ENCODE measurements around the gene IRF8. TPM values are rescaled to one million over a fixed set of nuclear protein-coding genes. Genes with fewer than 3 reads are reported as not detected.

Gene IRF8
- total RNA-seq, 1 experiment from 2014 or later = 0.19 TPM

GRCh38 chr16:85864965-85865364 is 34.0 kb upstream of the IRF8 start:
- H3K36me3 ChIP-seq (ENCODE audit: insufficient read depth, low read length, poor library complexity, severe bottlenecking) = no peaks in the 10 kb centered on the region
- ChIA-PET CTCF (no interaction called here), POLR2A (ENCODE audit: low non-redundant PET) (no interaction called here)
- no peak for DNase-seq (ENCODE audit: low spot score)
- H3K9me3 ChIP-seq (ENCODE audit: low read depth, low read length, poor library complexity, severe bottlenecking) = no peaks in the 10 kb centered on the region
- H3K27me3 ChIP-seq (replicated peaks; ENCODE audit: insufficient read depth, low read depth, low read length, poor library complexity) = peaks cover 33% of the 10 kb centered on the region
- intact Hi-C loops (cut with micrococcal nuclease; ENCODE audit: unreplicated experiment) = no loop called here
- no peaks in the 10 kb centered on the region for H3K4me1 ChIP-seq (ENCODE audit: insufficient read depth, low read length, poor library complexity, severe bottlenecking)
- H3K27ac ChIP-seq (ENCODE audit: low read depth, low read length, poor library complexity, severe bottlenecking) = no peak overlapping the region
- BruUV-seq (replicated peaks) = no TSS peak
- no peak overlapping the region for H3K4me3 ChIP-seq (ENCODE audit: low read depth, low read length, poor library complexity, severe bottlenecking)
- no peak for TF ChIP-seq EZH2 (IDR thresholded peaks at IDR 0.05; ENCODE audit: borderline replicate concordance, low read depth, low read length, poor library complexity, severe bottlenecking)
- TF ChIP-seq, protein P1, sequence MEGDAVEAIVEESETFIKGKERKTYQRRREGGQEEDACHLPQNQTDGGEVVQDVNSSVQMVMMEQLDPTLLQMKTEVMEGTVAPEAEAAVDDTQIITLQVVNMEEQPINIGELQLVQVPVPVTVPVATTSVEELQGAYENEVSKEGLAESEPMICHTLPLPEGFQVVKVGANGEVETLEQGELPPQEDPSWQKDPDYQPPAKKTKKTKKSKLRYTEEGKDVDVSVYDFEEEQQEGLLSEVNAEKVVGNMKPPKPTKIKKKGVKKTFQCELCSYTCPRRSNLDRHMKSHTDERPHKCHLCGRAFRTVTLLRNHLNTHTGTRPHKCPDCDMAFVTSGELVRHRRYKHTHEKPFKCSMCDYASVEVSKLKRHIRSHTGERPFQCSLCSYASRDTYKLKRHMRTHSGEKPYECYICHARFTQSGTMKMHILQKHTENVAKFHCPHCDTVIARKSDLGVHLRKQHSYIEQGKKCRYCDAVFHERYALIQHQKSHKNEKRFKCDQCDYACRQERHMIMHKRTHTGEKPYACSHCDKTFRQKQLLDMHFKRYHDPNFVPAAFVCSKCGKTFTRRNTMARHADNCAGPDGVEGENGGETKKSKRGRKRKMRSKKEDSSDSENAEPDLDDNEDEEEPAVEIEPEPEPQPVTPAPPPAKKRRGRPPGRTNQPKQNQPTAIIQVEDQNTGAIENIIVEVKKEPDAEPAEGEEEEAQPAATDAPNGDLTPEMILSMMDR (conservative IDR thresholded peaks at IDR 0.05; ENCODE audit: low read depth, low read length) = no peak

GRCh38 chr16:85867189-85867588 is 31.8 kb upstream of the IRF8 start:
- Histone ChIP-seq H3K4me1 (ENCODE audit: insufficient read depth, low read length, poor library complexity, severe bottlenecking) (no peaks in the 10 kb centered on the region), H3K9me3 (ENCODE audit: low read depth, low read length, poor library complexity, severe bottlenecking) (no peaks in the 10 kb centered on the region), H3K27me3 (replicated peaks; ENCODE audit: insufficient read depth, low read depth, low read length, poor library complexity) (peaks cover 51% of the 10 kb centered on the region), H3K27ac (ENCODE audit: low read depth, low read length, poor library complexity, severe bottlenecking) (no peak overlapping the region), H3K4me3 (ENCODE audit: low read depth, low read length, poor library complexity, severe bottlenecking) (no peak overlapping the region), H3K36me3 (ENCODE audit: insufficient read depth, low read length, poor library complexity, severe bottlenecking) (no peaks in the 10 kb centered on the region)
- intact Hi-C loops (cut with micrococcal nuclease; ENCODE audit: unreplicated experiment) = no loop called here
- CTCF ChIA-PET = no interaction called here
- no peak for TF ChIP-seq EZH2 (IDR thresholded peaks at IDR 0.05; ENCODE audit: borderline replicate concordance, low read depth, low read length, poor library complexity, severe bottlenecking)
- TF ChIP-seq, protein P1 (conservative IDR thresholded peaks at IDR 0.05; ENCODE audit: low read depth, low read length) = no peak
- POLR2A ChIA-PET (ENCODE audit: low non-redundant PET) = no interaction called here
- no TSS peak for BruUV-seq (replicated peaks)
- no peak for DNase-seq (ENCODE audit: low spot score)

DNA sequence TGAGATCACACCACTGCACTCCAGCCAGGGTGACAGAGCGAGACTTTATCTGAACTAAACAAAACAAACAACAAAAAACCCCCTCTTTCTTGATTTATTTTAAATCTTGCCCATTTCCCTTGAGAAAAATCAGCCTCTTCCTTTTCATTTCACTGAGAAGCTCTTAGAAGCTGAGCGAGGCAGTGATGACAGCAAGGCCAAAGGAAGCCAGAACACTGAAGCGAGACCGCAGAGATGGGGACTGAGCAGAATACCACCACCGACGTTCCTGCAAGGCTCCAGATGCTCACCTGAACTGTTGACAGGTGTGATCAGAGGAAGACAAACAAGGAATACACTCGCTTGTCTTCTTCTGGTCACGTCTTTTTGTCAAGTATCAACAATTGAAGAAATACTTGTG is 30.5 kb upstream of the IRF8 start:
- ChIA-PET CTCF (no interaction called here), POLR2A (ENCODE audit: low non-redundant PET) (no interaction called here)
- Histone ChIP-seq H3K4me1 (ENCODE audit: insufficient read depth, low read length, poor library complexity, severe bottlenecking) (no peaks in the 10 kb centered on the region), H3K27me3 (replicated peaks; ENCODE audit: insufficient read depth, low read depth, low read length, poor library complexity) (peaks cover 64% of the 10 kb centered on the region), H3K36me3 (ENCODE audit: insufficient read depth, low read length, poor library complexity, severe bottlenecking) (no peaks in the 10 kb centered on the region), H3K27ac (ENCODE audit: low read depth, low read length, poor library complexity, severe bottlenecking) (no peak overlapping the region), H3K4me3 (ENCODE audit: low read depth, low read length, poor library complexity, severe bottlenecking) (no peak overlapping the region), H3K9me3 (ENCODE audit: low read depth, low read length, poor library complexity, severe bottlenecking) (no peaks in the 10 kb centered on the region)
- intact Hi-C loops (cut with micrococcal nuclease; ENCODE audit: unreplicated experiment) = no loop called here
- no peak for DNase-seq (ENCODE audit: low spot score)
- TF ChIP-seq, protein P1 (conservative IDR thresholded peaks at IDR 0.05; ENCODE audit: low read depth, low read length) = no peak
- TF ChIP-seq EZH2 (IDR thresholded peaks at IDR 0.05; ENCODE audit: borderline replicate concordance, low read depth, low read length, poor library complexity, severe bottlenecking) = no peak
- BruUV-seq (replicated peaks) = no TSS peak

All from A673 (cell line).